ENCODE measurements around the gene PDE4D. TPM values are rescaled to one million over a fixed set of nuclear protein-coding genes. Genes with fewer than 3 reads are reported as not detected.
A peak's percentile ranks its signal among the peaks of the same experiment; 100 is the strongest.

The PDE4D gene
- total RNA-seq (100 to 1,000 TPM in 1 of 2 donors, 10 to 100 TPM in 1; 74.4 to 167 TPM), polyA plus RNA-seq (10 to 100 TPM; 12.8 to 14.7 TPM)
- long read RNA-seq, donor 1, partial matches to known transcripts = 0 of 1 reads
- long read RNA-seq, donor 1, other reads (novel, unspliced or antisense) = 0 of 1 reads
- long read RNA-seq, donor 2 = 0 reads
- long read RNA-seq, donor 3 = 0 reads
- long read RNA-seq, donor 4 = 0 reads
- long read RNA-seq, donor 5 = 0 reads

GRCh38 chr5:59893429-59894227 is at the start of gene PDE4D:
PDE4D (minus strand) TSS chr5:59893726.
- WGBS, 2 donors = 4 to 11% methylated on average over 53 to 63 of the region's 63 CpGs
- Histone ChIP-seq H3K27me3 (ENCODE audit: control insufficient read depth in 3 of 3, insufficient read depth in 3 of 3, low read length in 2 of 3) (peaks cover 6 to 33% (median 32%) of the 10 kb centered on the region in 3 donors), H3K4me1 (ENCODE audit: control insufficient read depth in 5 of 5, insufficient read depth in 5 of 5, low read length in 5 of 5) (peaks cover 0 to 7% (median 0%) of the 10 kb centered on the region in 5 donors), H3K9me3 (ENCODE audit: control insufficient read depth in 4 of 4, insufficient read depth in 3 of 4, low read length in 3 of 4) (peaks cover 0 to 2% (median 0%) of the 10 kb centered on the region in 4 donors), H3K4me3 (no peak within 1 kb of the TSS), H3K36me3 (ENCODE audit: control insufficient read depth in 4 of 4, insufficient read depth in 4 of 4, low read length in 4 of 4) (no peaks in the 10 kb centered on the region), H3K27ac (ENCODE audit: low read depth in 1 of 2, low read length in 1 of 2) (no peak within 1 kb of the TSS), H3K9ac (ENCODE audit: insufficient read depth in 1 of 2, low read length in 2 of 2) (no peak within 1 kb of the TSS)
- no peak for TF ChIP-seq CTCF (IDR thresholded peaks at IDR 0.05; ENCODE audit: control extremely low read depth, extremely low read depth)
- ATAC-seq (ENCODE audit: insufficient read depth, low FRiP score) = peak; percentile 75
- peak; percentile 71 to 87 (median 84) for DNase-seq

GRCh38 chr5:59937633-59938032 is 44.1 kb upstream of the PDE4D start:
- no peak for TF ChIP-seq CTCF (IDR thresholded peaks at IDR 0.05; ENCODE audit: control extremely low read depth, extremely low read depth)
- H3K4me1 ChIP-seq (ENCODE audit: control insufficient read depth in 5 of 5, insufficient read depth in 5 of 5, low read length in 5 of 5) = no peaks in the 10 kb centered on the region

GRCh38 chr5:59923465-59923864 is 29.9 kb upstream of the PDE4D start:
- Histone ChIP-seq H3K4me3 (no peak overlapping the region), H3K36me3 (ENCODE audit: control insufficient read depth in 4 of 4, insufficient read depth in 4 of 4, low read length in 4 of 4) (no peaks in the 10 kb centered on the region), H3K4me1 (ENCODE audit: control insufficient read depth in 5 of 5, insufficient read depth in 5 of 5, low read length in 5 of 5) (no peaks in the 10 kb centered on the region), H3K27ac (ENCODE audit: low read depth in 1 of 2, low read length in 1 of 2) (no peak overlapping the region), H3K9me3 (ENCODE audit: control insufficient read depth in 4 of 4, insufficient read depth in 3 of 4, low read length in 3 of 4) (no peaks in the 10 kb centered on the region), H3K27me3 (ENCODE audit: control insufficient read depth in 3 of 3, insufficient read depth in 3 of 3, low read length in 2 of 3) (no peaks in the 10 kb centered on the region), H3K9ac (ENCODE audit: insufficient read depth in 1 of 2, low read length in 2 of 2) (no peak overlapping the region)
- DNase-seq (peak; percentile 9 to 35 (median 12)), ATAC-seq (ENCODE audit: insufficient read depth, low FRiP score) (no peak)
- 92 to 93% methylated on average over 3 of the region's 3 CpGs for WGBS, 2 donors
- TF ChIP-seq CTCF (IDR thresholded peaks at IDR 0.05; ENCODE audit: control extremely low read depth, extremely low read depth) = no peak

More at GRCh38 chr5:59937633-59938032, 44.1 kb upstream of the PDE4D start:
- 92 to 93% methylated on average over 3 of the region's 3 CpGs for WGBS, 2 donors
- no peaks in the 10 kb centered on the region for H3K27me3 ChIP-seq (ENCODE audit: control insufficient read depth in 3 of 3, insufficient read depth in 3 of 3, low read length in 2 of 3)
- no peak overlapping the region for H3K27ac ChIP-seq (ENCODE audit: low read depth in 1 of 2, low read length in 1 of 2)
- no peaks in the 10 kb centered on the region for H3K36me3 ChIP-seq (ENCODE audit: control insufficient read depth in 4 of 4, insufficient read depth in 4 of 4, low read length in 4 of 4)
- no peaks in the 10 kb centered on the region for H3K9me3 ChIP-seq (ENCODE audit: control insufficient read depth in 4 of 4, insufficient read depth in 3 of 4, low read length in 3 of 4)
- ATAC-seq (ENCODE audit: insufficient read depth, low FRiP score) = no peak
- no peak overlapping the region for H3K9ac ChIP-seq (ENCODE audit: insufficient read depth in 1 of 2, low read length in 2 of 2)
- H3K4me3 ChIP-seq = no peak overlapping the region
- no peak for DNase-seq

Measured in lung (tissue), 16 donors.